NCI-H774 (cell line): Measurements from ENCODE around the gene PHOSPHO1.

Source experiments
- DNase-seq: peaks from one replicate; lab custom pipeline; 2025; lab: John Stamatoyannopoulos, UW

Gene PHOSPHO1

GRCh38 chr17:49242813-49243212 is 12.2 kb upstream of the PHOSPHO1 start:
- DNase-seq, result no peak

DNA sequence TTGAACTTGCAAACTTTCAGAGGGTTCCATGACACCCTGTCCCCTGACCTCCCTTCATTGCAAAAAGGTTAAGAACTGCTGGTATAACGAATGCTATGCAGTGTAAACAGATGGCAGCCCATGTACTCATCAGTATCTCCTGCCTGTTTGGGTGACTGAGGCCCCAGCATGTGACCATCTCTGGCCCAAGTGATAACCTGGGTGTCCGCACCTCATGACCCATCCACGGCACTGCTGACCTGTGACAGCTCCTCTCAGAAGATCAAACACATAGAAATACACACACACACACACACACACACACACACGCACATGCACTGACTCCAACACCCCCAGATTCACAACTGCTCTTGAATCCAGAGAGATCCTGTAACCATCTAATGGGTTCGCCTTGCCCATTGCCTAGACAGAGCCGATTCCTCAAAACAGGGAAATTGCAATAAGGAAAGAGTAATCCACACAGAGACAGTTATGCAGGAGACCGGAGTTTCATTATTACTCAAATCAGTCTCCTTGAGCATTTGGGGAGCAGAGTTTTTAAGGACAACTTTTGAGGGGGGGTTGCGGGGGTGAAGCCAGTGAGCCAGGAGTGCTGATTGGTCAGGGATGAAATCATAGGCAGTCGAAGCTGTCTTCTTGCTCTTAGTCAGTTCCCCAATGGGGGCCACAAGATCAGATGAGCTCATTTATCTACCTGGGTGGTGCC is 11.3 kb upstream of the PHOSPHO1 start:
- DNase-seq, result no peak

DNA sequence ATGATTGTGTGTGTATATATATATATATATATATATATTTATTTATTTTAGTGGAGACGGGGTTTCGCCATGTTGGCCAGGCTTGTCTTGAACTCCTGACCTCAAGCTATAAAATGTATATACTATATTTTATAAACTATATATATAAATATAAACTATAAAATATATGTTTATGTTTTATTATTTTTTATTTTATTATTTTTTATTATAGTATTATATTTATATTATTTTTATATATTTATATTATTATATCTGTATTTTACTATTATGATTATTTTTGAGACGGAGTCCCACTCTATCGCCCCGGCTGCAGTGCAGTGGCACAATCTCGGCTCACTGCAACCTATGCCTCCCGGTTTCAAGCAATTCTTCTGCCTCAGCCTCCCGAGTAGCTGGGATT is 10.5 kb upstream of the PHOSPHO1 start:
- no peak for DNase-seq

GRCh38 chr17:49240619-49241018 is 10.0 kb upstream of the PHOSPHO1 start:
- no peak for DNase-seq

DNA sequence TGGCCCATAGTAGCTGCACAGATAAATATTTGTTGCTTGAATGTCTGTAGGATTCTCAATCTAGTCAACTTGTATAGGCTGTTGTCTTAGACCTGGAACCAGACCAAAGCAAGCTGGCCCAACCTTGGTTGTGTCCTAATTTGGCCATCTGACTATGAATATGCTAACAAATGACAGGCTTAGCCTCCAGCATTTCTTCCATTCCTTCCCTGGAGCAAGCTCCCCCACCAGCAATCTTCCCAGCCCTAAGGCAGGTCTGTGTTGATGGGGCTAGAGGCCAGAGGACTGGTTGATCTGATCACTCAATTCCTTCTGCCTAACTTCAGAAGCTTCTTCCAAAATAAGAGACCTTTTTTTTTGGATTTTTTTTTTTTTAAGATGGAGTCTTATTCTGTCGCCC is 9.4 kb upstream of the PHOSPHO1 start:
- no peak for DNase-seq

DNA sequence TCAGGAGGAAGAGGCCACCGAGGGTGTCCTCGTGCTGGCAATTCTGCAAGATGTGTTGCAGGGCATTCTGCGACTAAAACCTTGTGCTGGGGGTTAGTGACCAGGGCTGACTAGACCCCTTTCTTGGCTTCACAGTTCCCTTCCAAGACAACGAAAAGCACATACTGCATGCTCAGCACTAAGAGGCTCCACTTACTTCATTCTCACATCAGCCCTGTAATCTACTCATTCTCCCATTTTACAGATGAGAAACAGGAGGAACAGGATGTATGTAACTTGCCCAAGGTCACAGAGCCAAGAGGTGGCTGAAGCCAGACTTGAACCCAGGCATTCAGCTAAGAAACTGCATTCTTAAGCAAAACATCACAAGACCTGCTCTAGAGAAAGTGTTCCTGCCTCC is 5.3 kb upstream of the PHOSPHO1 start:
- no peak for DNase-seq

GRCh38 chr17:49234509-49235080 is 4.0 kb upstream of the PHOSPHO1 start:
- DNase-seq, result no peak

DNA sequence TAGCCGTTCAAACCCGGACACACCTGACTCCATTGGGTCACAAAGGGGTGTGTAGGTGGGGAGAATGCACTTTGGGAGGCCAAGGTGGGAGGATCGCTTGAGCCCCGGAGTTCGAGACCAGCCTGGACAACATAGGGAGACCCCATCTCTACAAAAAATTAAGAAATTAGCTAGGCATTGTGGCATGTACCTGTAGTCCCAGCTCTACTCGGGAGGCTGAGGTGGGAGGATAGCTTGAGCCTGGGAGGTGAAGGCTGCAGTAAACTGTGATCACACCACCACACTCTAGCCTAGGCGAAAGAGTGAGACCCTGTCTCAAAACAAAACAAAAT is 942 bp upstream of the PHOSPHO1 start:
- DNase-seq, result no peak

DNA sequence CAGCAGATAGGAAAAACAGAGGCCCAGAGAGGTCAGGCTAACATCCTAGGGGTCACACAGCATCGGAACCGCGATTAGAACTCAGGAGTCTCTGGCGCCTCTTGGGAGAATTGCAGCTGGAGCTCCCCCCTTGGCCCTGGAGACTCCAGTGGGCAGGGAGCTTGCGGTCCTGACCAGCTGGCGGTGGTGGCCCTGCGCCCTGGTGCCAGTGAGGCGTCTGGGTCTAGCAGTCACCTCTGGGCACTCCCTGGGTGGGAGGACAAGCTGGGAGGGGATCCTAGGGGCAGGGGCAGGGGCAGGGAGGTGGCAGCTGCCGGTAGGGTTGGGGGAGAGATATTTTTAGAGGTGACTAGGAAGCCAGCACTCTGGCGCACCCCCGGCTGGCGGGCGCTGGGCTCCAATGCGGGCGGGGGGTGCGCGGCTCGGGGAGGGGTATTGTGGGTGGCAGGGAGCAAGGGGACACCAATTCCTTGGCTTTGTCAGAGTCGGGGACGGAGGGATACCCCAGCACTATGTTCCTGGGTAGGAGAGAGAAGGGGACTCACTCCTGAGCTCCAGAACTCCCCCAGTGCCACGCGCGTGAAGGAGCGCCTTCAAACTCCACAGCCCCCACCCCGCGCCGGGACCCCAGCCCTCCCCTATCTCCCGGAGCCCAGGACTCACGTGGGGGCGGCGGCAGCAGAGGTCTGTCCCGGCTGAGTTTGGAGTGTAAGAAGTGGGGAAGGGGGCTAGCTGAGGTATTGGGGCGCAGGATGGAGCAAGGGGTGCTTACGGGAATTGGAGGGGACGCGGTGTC is 584 bp downstream of the PHOSPHO1 start:
- no peak for DNase-seq

GRCh38 chr17:49229076-49229804 is 1.3 kb downstream of the PHOSPHO1 start:
- no peak for DNase-seq

DNA sequence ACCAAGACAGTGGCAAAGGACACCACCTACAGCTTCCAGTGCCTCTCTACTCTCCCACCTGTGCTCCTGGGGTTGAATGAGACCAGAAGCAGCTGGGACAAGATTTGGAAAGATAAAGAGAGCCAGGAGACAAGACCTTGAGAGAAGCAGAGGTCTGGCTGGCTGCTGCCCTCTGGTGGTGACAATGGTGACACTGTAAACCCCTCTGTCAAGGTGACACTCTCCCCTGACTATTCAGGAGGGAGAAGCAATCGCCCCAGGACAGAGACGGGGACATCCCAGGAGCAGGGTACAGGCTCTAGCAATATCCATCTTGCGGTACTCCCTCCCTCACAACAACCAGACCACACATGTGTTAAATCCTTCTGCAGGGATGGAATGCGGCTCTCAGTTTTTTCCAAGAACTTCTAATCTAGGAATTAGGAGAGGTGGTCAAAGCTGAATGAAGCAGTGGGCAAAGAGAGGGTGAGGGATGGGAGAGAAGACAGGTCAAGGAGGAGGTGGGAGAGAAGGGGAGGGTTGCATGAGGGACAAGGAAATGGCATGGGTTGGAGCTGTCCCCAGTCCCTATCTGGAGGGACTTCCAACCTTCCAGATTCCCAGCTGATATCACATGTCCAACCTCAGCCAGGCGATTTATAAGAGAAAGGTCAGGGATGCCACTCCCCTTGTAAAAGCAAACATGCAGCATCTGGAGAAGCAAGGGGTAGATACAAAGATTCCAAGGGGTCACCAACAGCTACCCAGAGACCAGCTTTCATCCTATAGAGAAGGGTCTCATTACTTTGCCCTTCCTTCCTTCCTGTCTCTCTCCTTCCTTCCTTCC is 2.9 kb downstream of the PHOSPHO1 start:
- DNase-seq, result peak; percentile 46

DNA sequence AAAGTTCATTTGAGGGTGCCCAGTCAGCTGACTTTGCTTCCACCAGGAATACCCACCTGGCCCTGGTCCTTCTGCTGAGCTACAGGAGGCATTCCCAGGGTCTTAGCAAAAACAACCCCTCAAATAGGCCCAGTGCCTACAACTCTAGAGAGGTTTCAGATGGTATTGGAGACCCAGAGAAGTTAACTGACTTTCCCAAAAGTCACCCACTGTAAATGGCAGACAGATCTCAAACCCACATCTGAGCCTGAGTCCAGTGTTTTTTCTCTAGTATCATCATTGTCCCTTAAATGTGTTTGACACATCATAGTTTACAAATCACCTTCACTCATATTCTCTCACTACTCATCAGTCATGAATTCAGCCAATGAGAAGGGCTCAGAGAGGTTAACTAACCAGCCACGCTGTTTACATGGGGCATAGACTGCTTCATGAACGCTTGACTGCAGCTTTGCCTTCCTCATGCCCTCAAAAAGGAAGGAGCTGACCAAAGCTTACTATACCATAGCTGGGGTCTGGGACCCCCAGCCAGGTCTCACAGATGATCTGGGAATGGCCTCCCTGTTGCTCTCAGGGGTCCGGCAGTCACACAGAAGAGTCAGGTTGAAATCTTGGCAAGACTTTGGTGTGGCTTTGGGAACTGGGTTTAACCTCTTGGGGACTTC is 3.7 kb downstream of the PHOSPHO1 start:
- DNase-seq, result no peak

DNA sequence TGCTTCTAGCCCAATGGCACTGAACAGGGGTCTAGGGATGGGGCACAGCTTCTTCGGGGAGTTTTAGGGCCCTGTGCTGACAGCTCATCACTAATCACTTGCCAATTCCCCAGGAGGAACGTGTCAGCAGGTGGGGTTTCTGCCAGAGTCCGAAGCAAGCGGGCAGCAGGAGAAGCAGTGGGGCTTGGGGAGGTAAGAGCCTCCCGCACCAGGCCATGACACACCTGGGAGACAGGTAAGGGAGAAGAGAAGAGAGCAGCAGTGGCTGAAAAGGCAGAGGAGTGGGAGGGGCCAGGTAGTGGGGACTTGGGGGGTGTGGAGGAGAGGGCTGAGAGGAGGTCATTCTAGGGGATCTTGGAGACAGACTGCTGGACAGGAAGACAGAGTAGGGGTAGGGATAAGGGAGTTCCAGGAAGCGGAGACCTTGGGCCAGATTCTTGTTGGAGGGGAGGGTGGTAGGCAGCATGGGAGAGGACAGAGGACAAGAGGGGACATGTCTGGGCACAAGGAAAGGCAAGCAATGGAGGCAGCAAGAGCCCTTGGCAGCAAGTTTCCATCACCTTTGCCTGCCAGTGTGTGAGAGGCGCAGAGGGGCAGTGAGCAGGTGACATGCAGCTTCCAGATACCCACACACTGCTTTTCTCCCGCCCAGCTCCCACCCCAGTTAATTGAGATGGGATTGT is 4.9 kb downstream of the PHOSPHO1 start:
- no peak for DNase-seq

GRCh38 chr17:49224997-49225337 is 5.6 kb downstream of the PHOSPHO1 start:
- no peak for DNase-seq

DNA sequence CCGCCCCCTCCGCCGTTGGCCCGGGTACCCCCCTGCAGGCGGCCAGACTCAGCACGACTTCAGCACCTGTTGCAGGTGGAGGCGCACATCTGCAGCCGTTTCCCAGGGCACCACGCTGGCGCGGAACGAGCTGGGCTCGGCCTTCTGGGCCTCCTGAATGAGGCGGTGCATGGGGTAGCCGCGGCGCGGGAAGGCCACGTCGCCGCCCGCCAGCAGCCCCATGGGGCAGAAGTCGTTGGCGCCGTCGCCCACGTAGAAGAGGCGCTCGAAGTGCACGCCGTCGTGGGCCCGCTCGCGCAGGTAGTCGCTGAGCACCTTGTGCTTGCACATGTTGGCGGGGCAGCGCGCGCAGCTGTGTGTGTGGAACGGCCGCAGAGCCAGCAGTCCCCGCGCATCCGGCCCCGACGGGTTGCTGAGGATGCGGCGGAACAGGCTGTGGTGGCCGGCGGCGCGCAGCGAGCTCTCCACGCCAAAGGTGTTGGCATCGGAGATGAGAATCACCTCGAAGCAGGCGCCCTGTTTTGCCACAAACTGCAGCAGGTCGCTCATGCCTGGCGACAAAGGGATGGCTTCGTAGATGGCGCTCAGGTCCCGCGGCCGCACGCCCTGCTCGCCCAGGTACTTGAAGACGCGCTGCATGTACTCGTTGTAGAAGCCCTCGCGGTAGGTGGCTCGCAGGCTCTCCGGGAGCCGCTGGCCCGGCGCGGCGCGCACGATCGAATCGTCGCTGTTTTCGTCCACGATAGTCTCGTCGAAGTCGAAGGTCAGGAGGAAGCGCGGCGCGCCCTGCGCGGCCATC is 6.2 kb downstream of the PHOSPHO1 start:
- peak; percentile 36 for DNase-seq

GRCh38 chr17:49223517-49224197 is 6.9 kb downstream of the PHOSPHO1 start:
- DNase-seq, result no peak

DNA sequence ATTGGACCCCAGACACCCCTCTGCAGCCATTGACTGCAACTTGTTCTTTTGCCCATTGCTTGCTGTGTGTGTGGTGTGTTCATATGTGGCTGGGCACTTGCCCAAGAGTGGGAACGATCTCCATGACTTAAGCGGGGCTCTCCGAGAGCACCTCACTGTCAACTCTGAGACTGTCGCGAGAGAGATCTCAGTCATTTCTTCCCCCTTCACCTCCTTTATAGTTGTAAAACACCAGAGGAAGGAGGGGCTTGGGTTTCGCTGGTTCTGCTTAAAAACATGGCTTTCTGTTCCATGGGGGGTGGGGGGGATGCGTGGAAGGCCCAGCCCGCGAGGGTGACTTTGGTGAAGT is 7.4 kb downstream of the PHOSPHO1 start:
- DNase-seq, result no peak

GRCh38 chr17:49219987-49220386 is 10.6 kb downstream of the PHOSPHO1 start:
- DNase-seq, result no peak
